T-cell (primary cell): ENCODE measurements around the gene HCN1. TPM values are rescaled to one million over a fixed set of nuclear protein-coding genes. Genes with fewer than 3 reads are reported as not detected.
"Not testable (repeated sequence)": the region's sequence is repeated elsewhere in the genome, so short reads cannot be mapped to it uniquely, and the experiment has no call there.

Source experiments
- ATAC-seq, 4 experiments: fragments of 200-7000 bp in 3 of 4; fragments of 150-1000 bp in 1 of 4; cut with Tn5 transposase; replicated peaks in 1 of 4; 1 replicate in 3 of 4; 2 replicates in 1 of 4; pipeline ENCODE4 v1.10.0; 2021; ENCODE audit warnings: moderate library complexity in 3 of 4, mild to moderate bottlenecking in 2 of 4, moderate number of reproducible peaks in 1 of 4
- CTCF ChIA-PET, 2 donors: fragments of 300-600 bp; sonication (Branson Sonifier 250); formaldehyde crosslinking; loops; one replicate each; lab custom pipeline; 2022; ENCODE audit warnings: antibody characterized with exemption in 2 of 2; lab: Charles Lee
- POLR2A ChIA-PET, 2 donors: fragments of 300-600 bp; sonication (Branson Sonifier 250); formaldehyde crosslinking; loops; one replicate each; lab custom pipeline; 2022; ENCODE audit warnings: antibody characterized with exemption in 2 of 2; lab: Charles Lee
- DNase-seq, 35 experiments: peaks; one replicate each; pipeline versions ENCODE4 v3.0.0 to v3.0.0-alpha.2; 2013 to 2023
- H3K27ac ChIP-seq: one replicate; pipeline ENCODE4 v1.5.1; 2013; ENCODE audit warnings: low read length
- H3K27me3 ChIP-seq, 2 experiments: replicated peaks in 1 of 2; 1 replicate in 1 of 2; 2 replicates in 1 of 2; pipeline versions ENCODE4 v1.6.1 to v1.7.0; 2013; ENCODE audit warnings: low read length in 1 of 2, mixed read lengths in 1 of 2; ENCODE audit not compliant: control insufficient read depth in 2 of 2, insufficient read depth in 2 of 2; ENCODE audit errors: extremely low read depth in 1 of 2
- H3K36me3 ChIP-seq, 2 donors: 1 replicate in 1 of 2; 2 replicates in 1 of 2; pipeline versions ENCODE4 v1.6.1 to v1.7.0; 2013; ENCODE audit warnings: low read length in 1 of 2; ENCODE audit not compliant: control insufficient read depth in 2 of 2, insufficient read depth in 1 of 2; ENCODE audit errors: extremely low read depth in 1 of 2
- H3K4me1 ChIP-seq, 2 experiments: 1 replicate in 1 of 2; 2 replicates in 1 of 2; pipeline versions ENCODE4 v1.6.1 to v1.7.0; 2013; ENCODE audit warnings: low read length in 2 of 2, mixed read lengths in 1 of 2; ENCODE audit not compliant: insufficient read depth in 2 of 2, control insufficient read depth in 1 of 2; ENCODE audit errors: extremely low read depth in 1 of 2
- H3K4me3 ChIP-seq, 2 donors: 1 replicate in 1 of 2; 2 replicates in 1 of 2; pipeline versions ENCODE4 v1.5.1 to v1.7.0; 2013; ENCODE audit warnings: mild to moderate bottlenecking in 2 of 2, low read length in 1 of 2, moderate library complexity in 1 of 2; ENCODE audit not compliant: control insufficient read depth in 1 of 2; ENCODE audit errors: extremely low read depth in 1 of 2
- H3K9me3 ChIP-seq: 2 replicates; pipeline ENCODE4 v1.7.0; 2013
- H3K27ac Mint-ChIP-seq, 2 donors: one replicate each; pipeline ENCODE4 v1.8.0; 2020 to 2021; ENCODE audit warnings: mild to moderate bottlenecking in 2 of 2, mixed read lengths in 2 of 2
- H3K27me3 Mint-ChIP-seq, 2 donors: one replicate each; pipeline ENCODE4 v1.8.0; 2021 to 2022; ENCODE audit warnings: mixed read lengths in 2 of 2
- H3K36me3 Mint-ChIP-seq: one replicate; pipeline ENCODE4 v1.8.0; 2021; ENCODE audit warnings: mixed read lengths
- H3K4me1 Mint-ChIP-seq, 3 donors: one replicate each; pipeline ENCODE4 v1.8.0; 2020 to 2022; ENCODE audit warnings: mixed read lengths in 3 of 3, mild to moderate bottlenecking in 1 of 3
- H3K4me3 Mint-ChIP-seq, 3 donors: one replicate each; pipeline ENCODE4 v1.8.0; 2020 to 2022; ENCODE audit warnings: mild to moderate bottlenecking in 3 of 3, mixed read lengths in 3 of 3, moderate library complexity in 3 of 3
- H3K9me3 Mint-ChIP-seq, 3 donors: one replicate each; pipeline ENCODE4 v1.8.0; 2020 to 2022; ENCODE audit warnings: mixed read lengths in 3 of 3
- WGBS: methylation state at CpG from one replicate; pipeline ENCODE4 v1.1.5; 2013; ENCODE audit warnings: missing lambda C conversion rate; ENCODE audit not compliant: insufficient coverage; 5-methylcytosine and 5-hydroxymethylcytosine counted together
- total RNA-seq, 35 experiments: library from RNA in 6 of 35; stranded (reverse) in 6 of 35; fragments of 120-200 nt in 1 of 35; gene quantifications; one replicate each; pipeline versions ENCODE4 v1.2.1 to v1.2.4 and lab custom pipeline; 2013 to 2026

Gene HCN1
- total RNA-seq, 5 donors from 2014 or later (not counting 1 experiment from before 2014, with no cell fraction given), result not detected

DNA sequence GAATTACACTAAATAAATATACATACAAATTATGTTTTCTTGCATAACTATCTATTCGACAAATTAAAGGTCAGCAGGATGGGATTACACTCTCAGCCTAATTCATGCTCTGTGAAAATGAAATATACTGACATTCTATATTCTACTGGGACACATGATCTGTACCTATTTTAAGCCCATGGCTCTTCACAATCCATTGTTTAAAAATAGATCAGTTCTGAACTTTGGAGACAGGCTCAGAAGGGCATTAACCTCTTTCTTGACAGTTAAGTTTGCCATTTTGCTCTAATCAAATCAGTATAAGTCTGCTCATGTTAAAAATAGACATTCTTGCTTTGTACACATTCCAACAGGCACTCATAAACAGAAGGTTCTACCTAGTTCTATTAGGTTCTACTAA is 361.2 kb downstream of the HCN1 start:
- no peak for ATAC-seq
- no peaks in the 10 kb centered on the region for H3K27me3 Mint-ChIP-seq
- H3K27me3 ChIP-seq, result no peaks in the 10 kb centered on the region
- H3K4me3 ChIP-seq, result no peak overlapping the region
- H3K4me1 Mint-ChIP-seq, result no peaks in the 10 kb centered on the region
- H3K9me3 Mint-ChIP-seq, result peaks cover 12 to 28% (median 15%) of the 10 kb centered on the region in 3 donors
- no peak overlapping the region for H3K27ac Mint-ChIP-seq
- no peak overlapping the region for H3K4me3 Mint-ChIP-seq
- CTCF ChIA-PET, result no interaction called here
- no peaks in the 10 kb centered on the region for H3K9me3 ChIP-seq
- H3K36me3 Mint-ChIP-seq, result no peaks in the 10 kb centered on the region
- no peaks in the 10 kb centered on the region for H3K36me3 ChIP-seq
- POLR2A ChIA-PET, result no interaction called here
- H3K4me1 ChIP-seq, result no peaks in the 10 kb centered on the region
- no peak overlapping the region for H3K27ac ChIP-seq
- DNase-seq, result no peak
- WGBS, result no CpG with 5 or more reads among the region's 1 CpG

DNA sequence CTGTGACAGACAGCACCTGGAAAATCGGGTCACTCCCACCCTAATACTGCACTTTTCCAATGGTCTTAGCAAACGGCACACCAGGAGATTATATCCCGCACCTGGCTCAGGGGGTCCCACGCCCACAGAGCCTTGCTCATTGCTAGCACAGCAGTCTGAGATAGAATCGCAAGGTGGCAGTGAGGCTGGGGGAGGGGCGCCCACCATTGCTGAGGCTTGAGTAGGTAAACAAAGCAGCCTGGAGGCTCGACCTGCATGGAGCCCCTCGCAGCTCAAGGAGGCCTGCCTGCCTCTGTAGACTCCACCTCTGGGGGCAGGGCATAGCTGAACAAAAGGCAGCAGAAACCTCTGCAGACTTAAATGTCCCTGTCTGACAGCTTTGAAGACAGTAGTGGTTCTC is 383.6 kb downstream of the HCN1 start:
- H3K4me3 ChIP-seq, H3K27me3 ChIP-seq, ATAC-seq, CTCF ChIA-PET, H3K27ac ChIP-seq, H3K4me1 ChIP-seq, H3K27me3 Mint-ChIP-seq, DNase-seq, H3K4me3 Mint-ChIP-seq, H3K36me3 Mint-ChIP-seq, H3K27ac Mint-ChIP-seq, H3K9me3 ChIP-seq, POLR2A ChIA-PET, H3K4me1 Mint-ChIP-seq, H3K36me3 ChIP-seq: not testable (repeated sequence)
- peaks cover 11 to 40% (median 13%) of the 10 kb centered on the region in 3 donors for H3K9me3 Mint-ChIP-seq
- 62% methylated on average over 4 of the region's 8 CpGs for WGBS

DNA sequence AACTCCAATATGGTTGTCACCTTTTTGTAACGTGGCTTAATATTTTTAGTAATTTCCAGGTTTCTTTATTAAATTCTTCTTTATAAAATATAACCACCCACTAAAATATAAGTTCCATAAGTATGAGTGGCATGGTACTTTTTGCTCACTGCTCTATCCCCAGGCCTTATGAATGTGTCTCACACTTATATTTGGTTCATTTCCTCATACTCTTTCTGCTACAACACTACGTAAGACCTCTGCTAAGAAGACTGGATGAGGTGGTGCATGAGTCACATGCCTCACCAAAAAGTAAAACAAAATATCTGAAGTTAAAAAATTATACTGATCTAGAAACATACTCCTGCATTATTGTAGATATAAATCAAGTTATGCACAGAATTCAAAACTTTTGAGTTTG is 400.9 kb downstream of the HCN1 start:
- no peak overlapping the region for H3K27ac ChIP-seq
- ATAC-seq (no peak), DNase-seq (no peak)
- ChIA-PET CTCF (no interaction called here), POLR2A (no interaction called here)
- peaks cover 4 to 20% (median 12%) of the 10 kb centered on the region in 3 donors for H3K9me3 Mint-ChIP-seq
- H3K4me3 ChIP-seq, result no peak overlapping the region
- H3K36me3 Mint-ChIP-seq, result no peaks in the 10 kb centered on the region
- H3K9me3 ChIP-seq, result peaks cover 2% of the 10 kb centered on the region
- no peaks in the 10 kb centered on the region for H3K36me3 ChIP-seq
- no peaks in the 10 kb centered on the region for H3K4me1 ChIP-seq
- H3K27ac Mint-ChIP-seq, result no peak overlapping the region
- no peak overlapping the region for H3K4me3 Mint-ChIP-seq
- H3K27me3 ChIP-seq, result no peaks in the 10 kb centered on the region
- no peaks in the 10 kb centered on the region for H3K27me3 Mint-ChIP-seq
- no peaks in the 10 kb centered on the region for H3K4me1 Mint-ChIP-seq
- WGBS, result no CpG with 5 or more reads among the region's 2 CpGs

DNA sequence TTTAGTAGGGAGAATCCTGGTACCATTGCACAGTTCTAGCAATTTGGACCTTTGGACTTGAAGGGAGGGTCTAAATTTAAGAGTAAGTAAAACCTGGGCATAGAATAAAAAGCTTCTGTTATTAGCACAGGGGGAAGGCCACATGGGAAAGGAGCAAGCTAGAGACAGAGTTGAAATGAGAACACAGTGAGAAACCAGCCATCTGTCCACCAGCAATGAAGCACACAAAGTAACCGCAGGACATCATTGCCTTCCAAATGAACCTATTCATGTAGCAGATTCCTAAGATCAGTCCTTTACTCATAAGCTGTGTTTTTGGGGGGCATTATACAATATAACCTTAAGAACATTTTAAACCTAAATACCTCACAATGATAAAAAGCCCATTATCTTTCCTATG is 407.4 kb downstream of the HCN1 start:
- Histone ChIP-seq H3K4me3 (no peak overlapping the region), H3K4me1 (no peaks in the 10 kb centered on the region), H3K27me3 (no peaks in the 10 kb centered on the region), H3K9me3 (peaks cover 2% of the 10 kb centered on the region), H3K27ac (no peak overlapping the region), H3K36me3 (no peaks in the 10 kb centered on the region)
- no peak for DNase-seq
- H3K27me3 Mint-ChIP-seq, result no peaks in the 10 kb centered on the region
- no CpG with 5 or more reads among the region's 1 CpG for WGBS
- peaks cover 9 to 26% (median 11%) of the 10 kb centered on the region in 3 donors for H3K9me3 Mint-ChIP-seq
- ChIA-PET CTCF (no interaction called here), POLR2A (no interaction called here)
- ATAC-seq, result no peak
- no peaks in the 10 kb centered on the region for H3K4me1 Mint-ChIP-seq
- H3K36me3 Mint-ChIP-seq, result no peaks in the 10 kb centered on the region
- no peak overlapping the region for H3K4me3 Mint-ChIP-seq
- no peak overlapping the region for H3K27ac Mint-ChIP-seq

DNA sequence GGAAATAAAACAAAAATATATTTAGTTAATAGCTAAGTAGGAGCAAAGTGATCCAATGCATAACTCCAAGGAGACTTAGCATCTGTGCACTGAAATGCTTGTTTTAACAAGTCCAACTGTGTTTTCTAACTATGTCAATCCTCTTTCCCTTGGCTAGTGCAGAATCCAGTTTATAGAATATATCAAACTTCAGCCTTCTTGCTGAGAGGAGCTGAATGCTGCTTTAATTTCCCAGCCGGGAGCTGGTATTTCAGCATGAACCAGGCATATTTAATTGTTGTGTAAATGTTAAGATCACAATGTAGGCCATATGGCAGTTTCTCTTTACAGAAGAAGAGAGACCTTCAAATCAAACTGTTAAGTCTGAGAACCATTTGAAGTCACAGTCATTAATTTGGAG is 411.7 kb downstream of the HCN1 start:
- Histone ChIP-seq H3K4me1 (no peaks in the 10 kb centered on the region), H3K27me3 (no peaks in the 10 kb centered on the region), H3K36me3 (no peaks in the 10 kb centered on the region), H3K27ac (no peak overlapping the region), H3K9me3 (peaks cover 2% of the 10 kb centered on the region), H3K4me3 (no peak overlapping the region)
- no peak overlapping the region for H3K4me3 Mint-ChIP-seq
- peaks cover 11 to 24% (median 18%) of the 10 kb centered on the region in 3 donors for H3K9me3 Mint-ChIP-seq
- CTCF ChIA-PET, result no interaction called here
- DNase-seq (no peak), ATAC-seq (no peak)
- H3K36me3 Mint-ChIP-seq, result no peaks in the 10 kb centered on the region
- no peaks in the 10 kb centered on the region for H3K4me1 Mint-ChIP-seq
- H3K27ac Mint-ChIP-seq, result no peak overlapping the region
- POLR2A ChIA-PET, result no interaction called here
- no peaks in the 10 kb centered on the region for H3K27me3 Mint-ChIP-seq
- 100% methylated on average over 1 of the region's 1 CpG for WGBS

DNA sequence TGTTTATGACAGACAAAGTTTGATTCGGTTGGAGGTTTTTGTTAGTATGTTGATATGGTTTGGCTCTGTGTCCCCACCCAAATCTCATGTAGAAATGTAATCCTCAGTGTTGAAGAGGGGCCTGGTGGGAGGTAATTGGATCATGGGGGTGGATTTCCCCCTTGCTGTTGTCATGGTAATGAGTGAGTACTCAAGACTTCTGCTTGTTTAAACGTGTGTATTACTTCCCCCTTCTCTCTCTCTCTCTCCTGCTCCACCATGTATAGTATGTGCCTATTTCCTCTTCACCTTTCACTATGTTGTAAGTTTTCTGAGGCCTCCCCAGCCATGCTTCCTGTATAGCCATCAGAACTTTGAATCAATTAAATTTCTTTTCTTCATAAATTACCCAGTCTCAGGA is 415.1 kb downstream of the HCN1 start:
- ATAC-seq (no peak), DNase-seq (no peak)
- no peaks in the 10 kb centered on the region for H3K9me3 ChIP-seq
- Mint-ChIP-seq H3K36me3 (no peaks in the 10 kb centered on the region), H3K27ac (no peak overlapping the region), H3K4me1 (no peaks in the 10 kb centered on the region), H3K4me3 (no peak overlapping the region), H3K27me3 (no peaks in the 10 kb centered on the region), H3K9me3 (peaks cover 10 to 23% (median 12%) of the 10 kb centered on the region in 3 donors)
- ChIA-PET CTCF (no interaction called here), POLR2A (interaction anchor here in 1 of 2 donors (0.6 kb wide), 1 partner anchor 222 kb away, joined by 9 read pairs; no protein-coding TSS in a partner anchor)
- H3K4me3 ChIP-seq, result no peak overlapping the region
- no peaks in the 10 kb centered on the region for H3K36me3 ChIP-seq
- H3K27me3 ChIP-seq, result no peaks in the 10 kb centered on the region
- H3K4me1 ChIP-seq, result no peaks in the 10 kb centered on the region
- no CpG with 5 or more reads among the region's 2 CpGs for WGBS
- H3K27ac ChIP-seq, result no peak overlapping the region

DNA sequence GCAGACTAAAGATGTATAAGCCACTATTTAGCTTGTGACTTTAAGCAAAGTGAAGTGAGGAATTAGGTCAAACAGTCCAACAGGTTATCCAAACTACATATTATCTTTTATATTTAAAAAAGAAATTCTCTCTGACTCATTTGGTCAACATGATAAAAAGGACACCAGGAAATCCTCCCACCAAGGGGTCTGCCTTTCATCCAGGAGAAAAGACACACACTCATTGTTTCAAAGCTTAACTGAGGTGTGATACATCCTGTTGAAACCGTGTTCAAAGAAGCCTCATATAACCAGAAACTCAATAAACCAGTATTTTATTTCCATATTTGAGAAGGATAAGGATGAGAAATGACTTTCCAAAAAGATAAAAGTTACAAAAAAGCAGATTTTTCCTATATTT is 417.1 kb downstream of the HCN1 start:
- no peaks in the 10 kb centered on the region for H3K4me1 Mint-ChIP-seq
- Histone ChIP-seq H3K27ac (no peak overlapping the region), H3K4me3 (no peak overlapping the region), H3K36me3 (no peaks in the 10 kb centered on the region), H3K9me3 (no peaks in the 10 kb centered on the region), H3K4me1 (no peaks in the 10 kb centered on the region), H3K27me3 (no peaks in the 10 kb centered on the region)
- H3K27ac Mint-ChIP-seq, result no peak overlapping the region
- ChIA-PET CTCF (interaction anchor here in 1 of 2 donors (0.6 kb wide), 1 partner anchor 1072 kb away, joined by 3 read pairs; no protein-coding TSS in a partner anchor), POLR2A (no interaction called here)
- no peaks in the 10 kb centered on the region for H3K27me3 Mint-ChIP-seq
- H3K36me3 Mint-ChIP-seq, result no peaks in the 10 kb centered on the region
- WGBS, result no CpG with 5 or more reads among the region's 1 CpG
- DNase-seq (no peak), ATAC-seq (no peak)
- peaks cover 12 to 21% (median 12%) of the 10 kb centered on the region in 3 donors for H3K9me3 Mint-ChIP-seq
- H3K4me3 Mint-ChIP-seq, result no peak overlapping the region
